T-helper 2 cell treated with Interferon-gamma antibody and Interleukin-4, amounts not matched to agents 5 μg/mL and 100 μg/mL, for 36 hours (primary cell): ENCODE results near the gene KAZN.
"Not testable (repeated sequence)": the region's sequence is repeated elsewhere in the genome, so short reads cannot be mapped to it uniquely, and the experiment has no call there.

ENCODE experiments used
- DNase-seq: peaks from one replicate; pipeline ENCODE4 v3.0.0; 2021; ENCODE audit warnings: low spot score
- H3K27ac Mint-ChIP-seq: one replicate; pipeline ENCODE4 v1.8.0; 2021; ENCODE audit warnings: mild to moderate bottlenecking, mixed read lengths
- H3K27me3 Mint-ChIP-seq: one replicate; pipeline ENCODE4 v1.8.0; 2021; ENCODE audit warnings: low read depth, mixed read lengths
- H3K36me3 Mint-ChIP-seq: one replicate; pipeline ENCODE4 v1.8.0; 2021; ENCODE audit warnings: low read depth, mixed read lengths
- H3K4me1 Mint-ChIP-seq: one replicate; pipeline ENCODE4 v1.8.0; 2021; ENCODE audit warnings: low read depth, mixed read lengths
- H3K4me3 Mint-ChIP-seq: one replicate; pipeline ENCODE4 v1.8.0; 2022; ENCODE audit warnings: mild to moderate bottlenecking, moderate library complexity, mixed read lengths
- H3K9me3 Mint-ChIP-seq: one replicate; pipeline ENCODE4 v1.8.0; 2021; ENCODE audit warnings: mixed read lengths

Gene KAZN

DNA sequence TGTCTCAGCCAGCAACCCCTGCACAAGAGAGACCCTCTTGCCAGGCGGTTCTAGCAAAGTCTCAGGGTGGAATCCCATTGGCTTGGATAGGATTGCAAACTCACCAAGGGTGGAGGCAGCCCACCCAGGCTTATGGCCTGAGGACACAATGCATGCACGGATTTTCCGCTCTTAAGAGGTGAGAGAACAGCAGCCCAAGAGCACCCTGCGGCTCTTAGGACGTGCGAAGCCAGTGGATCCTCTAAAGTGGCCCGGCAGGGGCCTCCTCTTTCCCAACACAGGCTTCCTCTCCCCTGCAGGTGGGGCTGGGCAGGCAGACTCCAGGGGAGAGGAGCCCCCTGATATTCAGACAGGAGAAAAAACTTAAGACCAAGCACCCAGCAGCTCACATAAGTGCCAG is 523.8 kb downstream of the KAZN start:
- H3K27me3 Mint-ChIP-seq, result peaks cover 4% of the 10 kb centered on the region
- no peak for DNase-seq
- no peak overlapping the region for H3K27ac Mint-ChIP-seq
- H3K4me3 Mint-ChIP-seq, result no peak overlapping the region
- no peaks in the 10 kb centered on the region for H3K9me3 Mint-ChIP-seq
- no peaks in the 10 kb centered on the region for H3K4me1 Mint-ChIP-seq
- H3K36me3 Mint-ChIP-seq, result no peaks in the 10 kb centered on the region

GRCh38 chr1:15123270-15123669 is 524.8 kb downstream of the KAZN start:
- Mint-ChIP-seq H3K27me3 (peaks cover 4% of the 10 kb centered on the region), H3K27ac (no peak overlapping the region), H3K4me1 (no peaks in the 10 kb centered on the region), H3K9me3 (no peaks in the 10 kb centered on the region), H3K36me3 (no peaks in the 10 kb centered on the region), H3K4me3 (no peak overlapping the region)
- no peak for DNase-seq

GRCh38 chr1:15123925-15124324 is 525.4 kb downstream of the KAZN start:
- no peak overlapping the region for H3K27ac Mint-ChIP-seq
- no peaks in the 10 kb centered on the region for H3K36me3 Mint-ChIP-seq
- H3K4me1 Mint-ChIP-seq, result no peaks in the 10 kb centered on the region
- H3K4me3 Mint-ChIP-seq, result no peak overlapping the region
- H3K9me3 Mint-ChIP-seq, result no peaks in the 10 kb centered on the region
- DNase-seq, result no peak
- peaks cover 4% of the 10 kb centered on the region for H3K27me3 Mint-ChIP-seq

GRCh38 chr1:15124362-15125100 is 526.0 kb downstream of the KAZN start:
- no peaks in the 10 kb centered on the region for H3K9me3 Mint-ChIP-seq
- no peaks in the 10 kb centered on the region for H3K4me1 Mint-ChIP-seq
- H3K4me3 Mint-ChIP-seq, result no peak overlapping the region
- peaks cover 4% of the 10 kb centered on the region for H3K27me3 Mint-ChIP-seq
- no peak for DNase-seq
- no peaks in the 10 kb centered on the region for H3K36me3 Mint-ChIP-seq
- no peak overlapping the region for H3K27ac Mint-ChIP-seq

- Mint-ChIP-seq H3K36me3 (no peaks in the 10 kb centered on the region), H3K4me3 (no peak overlapping the region), H3K27ac (no peak overlapping the region), H3K4me1 (no peaks in the 10 kb centered on the region), H3K27me3 (peaks cover 4% of the 10 kb centered on the region), H3K9me3 (no peaks in the 10 kb centered on the region)
- DNase-seq, result no peak
Observed at GRCh38 chr1:15125101-15125745, 526.7 kb downstream of the KAZN start.

- Mint-ChIP-seq H3K27me3 (peaks cover 4% of the 10 kb centered on the region), H3K4me1 (no peaks in the 10 kb centered on the region), H3K36me3 (no peaks in the 10 kb centered on the region), H3K9me3 (no peaks in the 10 kb centered on the region), H3K4me3 (no peak overlapping the region), H3K27ac (no peak overlapping the region)
- DNase-seq, result no peak
Observed at GRCh38 chr1:15128077-15128476, 529.6 kb downstream of the KAZN start.

- Mint-ChIP-seq H3K4me3 (no peak overlapping the region), H3K27ac (no peak overlapping the region), H3K27me3 (peaks cover 8% of the 10 kb centered on the region), H3K4me1 (no peaks in the 10 kb centered on the region), H3K9me3 (no peaks in the 10 kb centered on the region), H3K36me3 (no peaks in the 10 kb centered on the region)
- peak; percentile 62 for DNase-seq
Observed at GRCh38 chr1:15128520-15129313, 530.2 kb downstream of the KAZN start.

DNA sequence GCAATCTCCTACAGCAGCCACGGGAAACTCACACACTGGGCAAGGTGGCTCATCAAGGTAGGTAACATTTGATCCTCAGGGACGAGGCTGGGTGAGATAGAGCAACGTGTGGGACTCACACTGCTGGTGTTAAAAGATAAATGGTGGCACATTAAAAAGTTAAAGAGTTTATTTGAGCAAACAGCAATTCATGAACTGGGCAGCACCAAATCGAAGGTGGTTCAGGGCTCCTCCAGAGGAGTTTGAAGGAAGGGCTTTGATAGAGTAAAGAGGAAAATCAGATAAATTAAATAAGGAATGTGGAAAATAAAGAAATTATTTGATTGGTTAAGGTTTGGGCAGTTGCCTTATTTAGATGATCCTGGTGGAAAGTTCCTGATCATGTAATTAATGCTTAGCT is 531.5 kb downstream of the KAZN start:
- Mint-ChIP-seq H3K36me3 (no peaks in the 10 kb centered on the region), H3K27me3 (peaks cover 17% of the 10 kb centered on the region), H3K9me3 (no peaks in the 10 kb centered on the region), H3K4me3 (no peak overlapping the region), H3K4me1 (no peaks in the 10 kb centered on the region), H3K27ac (no peak overlapping the region)
- no peak for DNase-seq

- no peak for DNase-seq
- no peaks in the 10 kb centered on the region for H3K4me1 Mint-ChIP-seq
- peaks cover 19% of the 10 kb centered on the region for H3K27me3 Mint-ChIP-seq
- H3K36me3 Mint-ChIP-seq, result no peaks in the 10 kb centered on the region
- no peak overlapping the region for H3K4me3 Mint-ChIP-seq
- no peak overlapping the region for H3K27ac Mint-ChIP-seq
- no peaks in the 10 kb centered on the region for H3K9me3 Mint-ChIP-seq
Observed at GRCh38 chr1:15130607-15131006, 532.1 kb downstream of the KAZN start.

DNA sequence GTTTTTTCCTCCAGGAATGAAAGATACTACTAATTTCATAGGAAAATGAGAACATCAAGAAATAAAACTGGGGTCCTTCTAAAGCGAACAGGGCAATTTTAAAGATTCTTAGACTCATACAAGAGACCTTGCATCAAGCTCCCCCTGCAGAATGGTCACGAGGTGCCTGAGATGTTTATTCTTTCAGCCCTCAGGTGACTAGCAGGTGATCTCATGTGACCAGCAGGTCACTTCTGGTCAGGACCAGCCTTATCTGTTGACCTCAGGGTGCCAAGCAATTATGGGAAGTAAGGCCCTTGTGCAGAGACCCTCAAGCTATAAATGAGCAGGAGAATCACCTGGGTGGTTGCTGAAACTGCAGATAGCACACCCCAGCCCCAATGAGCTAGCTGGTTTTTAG is 534.5 kb downstream of the KAZN start:
- Mint-ChIP-seq H3K4me1 (no peaks in the 10 kb centered on the region), H3K9me3 (no peaks in the 10 kb centered on the region), H3K27ac (no peak overlapping the region), H3K36me3 (no peaks in the 10 kb centered on the region), H3K4me3 (no peak overlapping the region), H3K27me3 (peaks cover 35% of the 10 kb centered on the region)
- DNase-seq, result no peak

- Mint-ChIP-seq H3K27me3 (peaks cover 35% of the 10 kb centered on the region), H3K27ac (no peak overlapping the region), H3K4me1 (no peaks in the 10 kb centered on the region), H3K9me3 (no peaks in the 10 kb centered on the region), H3K36me3 (no peaks in the 10 kb centered on the region), H3K4me3 (no peak overlapping the region)
- no peak for DNase-seq
Observed at GRCh38 chr1:15134285-15134684, 535.8 kb downstream of the KAZN start.

DNA sequence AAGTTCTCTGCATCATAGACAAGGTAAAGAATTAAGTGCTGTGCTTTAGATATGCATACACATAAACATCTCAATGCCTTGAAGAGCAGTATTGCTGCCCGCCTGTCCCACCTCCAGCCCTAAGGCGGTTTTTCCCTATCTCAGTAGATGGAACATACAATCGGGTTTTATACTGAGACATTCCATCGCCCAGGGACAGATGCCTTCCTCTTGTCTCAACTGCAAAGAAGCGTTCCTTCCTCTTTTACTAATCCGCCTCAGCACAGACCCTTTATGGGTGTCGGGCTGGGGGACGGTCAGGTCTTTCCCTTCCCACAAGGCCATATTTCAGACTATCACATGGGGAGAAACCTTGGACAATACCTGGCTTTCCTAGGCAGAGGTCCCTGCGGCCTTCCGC is 537.1 kb downstream of the KAZN start:
- not testable (repeated sequence) for H3K36me3 Mint-ChIP-seq, DNase-seq, H3K27ac Mint-ChIP-seq, H3K4me3 Mint-ChIP-seq, H3K9me3 Mint-ChIP-seq, H3K4me1 Mint-ChIP-seq
- H3K27me3 Mint-ChIP-seq, result peaks cover 41% of the 10 kb centered on the region

- Mint-ChIP-seq H3K4me1 (peaks cover 2% of the 10 kb centered on the region), H3K36me3 (no peaks in the 10 kb centered on the region), H3K27me3 (peaks cover 52% of the 10 kb centered on the region), H3K27ac (no peak overlapping the region), H3K4me3 (no peak overlapping the region), H3K9me3 (no peaks in the 10 kb centered on the region)
- no peak for DNase-seq
Observed at GRCh38 chr1:15137809-15138208, 539.3 kb downstream of the KAZN start.

- Mint-ChIP-seq H3K9me3 (no peaks in the 10 kb centered on the region), H3K4me1 (peaks cover 2% of the 10 kb centered on the region)
Observed at GRCh38 chr1:15139654-15140350, 541.3 kb downstream of the KAZN start.

More at GRCh38 chr1:15139654-15140350, 541.3 kb downstream of the KAZN start:
- Mint-ChIP-seq H3K36me3 (no peaks in the 10 kb centered on the region), H3K27me3 (peaks cover 50% of the 10 kb centered on the region), H3K4me3 (no peak overlapping the region), H3K27ac (no peak overlapping the region)
- DNase-seq, result no peak
